Measurements from ENCODE around the gene TRIM67. TPM values are rescaled to one million over a fixed set of nuclear protein-coding genes. Genes with fewer than 3 reads are reported as not detected.

TRIM67 gene
- not detected in 2 replicates for total RNA-seq

GRCh38 chr1:231161667-231162296, at the start of gene TRIM67:
Gene TRIM67 (plus strand): TSS chr1:231162058. CDS start chr1:231162970, 912 bp downstream.

GRCh38 chr1:231240883-231241735, 79.3 kb downstream of the TRIM67 start, which contains the start of gene GNPAT:
Gene GNPAT (plus strand): TSS chr1:231241212. CDS start chr1:231241379, 167 bp downstream.

Other genes with a start within 250 kb of the TRIM67 start
- 6.2 and 6.3 TPM in 2 replicates for gene TTC13, start 183.2 kb upstream of the TRIM67 start, total RNA-seq
- 10.4 and 10.6 TPM in 2 replicates for gene ARV1, start 183.0 kb upstream of the TRIM67 start, total RNA-seq
- gene FAM89A, start 121.8 kb upstream of the TRIM67 start, total RNA-seq, result 26.5 and 28.9 TPM in 2 replicates
- gene GNPAT, start 79.2 kb downstream of the TRIM67 start, total RNA-seq, result 39.0 and 47.5 TPM in 2 replicates
- gene EXOC8, start 175.8 kb downstream of the TRIM67 start, total RNA-seq, result 23.9 and 24.7 TPM in 2 replicates
- 15.5 and 16.6 TPM in 2 replicates for gene SPRTN, start 176.2 kb downstream of the TRIM67 start, total RNA-seq

Data from dermis lymphatic vessel endothelial cell (primary cell).